ENCODE results near the gene ATP6V0E2.

GRCh38 chr7:149859369-149859768 is 14.4 kb upstream of the ATP6V0E2 start:
- TF ChIP-seq CTCF (IDR thresholded peaks at IDR 0.05), result no peak
- no peak for TF ChIP-seq POLR2A (IDR thresholded peaks at IDR 0.05)

Measured in lower leg skin (tissue), 3 donors.